Stimulated activated CD8-positive, alpha-beta memory T cell treated with anti-CD3 and anti-CD28 coated beads, Interleukin-12 subunit alpha, Interleukin-12 subunit beta, amount 100 ng/mL, for 1 hour (primary cell): ENCODE measurements around the gene PLEKHG7.

Experiments used
- DNase-seq: peaks from one replicate; pipeline ENCODE4 v3.0.0-alpha.2; 2020; ENCODE audit warnings: low read depth

The PLEKHG7 gene

DNA sequence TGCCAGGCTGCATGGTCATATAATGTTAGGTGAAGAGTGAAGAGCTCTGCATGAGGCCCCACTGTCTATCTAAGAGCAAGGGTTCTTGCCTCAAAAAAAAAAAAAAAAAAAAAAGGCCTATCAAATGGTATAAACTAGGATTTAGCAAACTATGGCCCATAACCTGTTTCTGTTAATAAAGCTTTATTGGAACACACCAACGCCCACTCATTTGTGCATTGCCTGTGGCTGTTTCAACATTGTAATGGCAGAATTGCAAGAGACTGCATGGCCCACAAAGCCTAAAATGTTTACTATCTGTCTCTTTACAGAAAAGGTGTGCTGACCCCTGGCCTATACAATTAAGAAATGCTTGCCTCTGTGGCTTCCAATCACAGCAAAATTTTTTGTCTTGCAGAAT is 12.8 kb downstream of the PLEKHG7 start:
- DNase-seq = no peak

DNA sequence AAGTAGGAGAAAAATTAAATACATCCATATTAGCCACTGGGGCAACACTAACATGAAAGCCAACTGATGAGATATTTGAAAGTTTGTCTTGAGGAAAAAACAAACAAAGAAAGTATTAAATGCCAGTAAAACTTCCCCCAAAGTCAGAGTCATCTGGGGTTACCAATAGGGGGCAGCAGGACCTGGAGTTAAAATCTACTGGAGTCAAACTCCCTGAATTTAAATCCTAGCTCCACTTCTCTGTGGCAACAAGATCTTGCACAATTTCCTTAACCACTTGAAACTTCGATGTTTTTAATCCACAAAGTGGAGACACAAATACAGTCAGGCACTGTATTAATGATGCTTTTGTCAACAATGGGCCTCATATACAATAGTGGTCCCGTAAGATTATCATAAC is 14.4 kb downstream of the PLEKHG7 start:
- DNase-seq = no peak

DNA sequence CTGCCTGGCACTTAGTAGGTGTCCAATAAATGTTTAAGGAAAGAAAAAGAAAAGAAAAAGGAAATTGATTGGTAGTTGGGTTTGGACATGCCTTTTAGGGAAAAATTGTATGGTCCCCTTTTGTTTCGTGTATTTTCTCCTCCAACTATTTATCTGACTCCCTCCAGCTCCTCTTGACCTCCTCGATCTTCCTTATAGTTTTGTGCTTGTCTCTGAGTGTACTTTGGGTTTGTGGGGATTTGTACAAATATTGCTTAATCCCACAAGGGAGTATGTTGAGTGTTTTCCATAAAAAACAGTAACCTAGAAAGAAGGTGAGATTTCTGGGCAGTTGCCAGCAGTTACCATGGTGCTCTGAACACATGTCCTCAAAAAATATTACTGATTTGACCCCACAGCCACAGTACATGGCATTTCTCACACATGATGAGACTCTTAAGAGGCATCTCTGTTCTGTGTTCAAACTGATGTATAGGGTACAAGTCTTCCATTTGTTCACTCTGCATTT is 15.7 kb downstream of the PLEKHG7 start:
- DNase-seq = no peak

DNA sequence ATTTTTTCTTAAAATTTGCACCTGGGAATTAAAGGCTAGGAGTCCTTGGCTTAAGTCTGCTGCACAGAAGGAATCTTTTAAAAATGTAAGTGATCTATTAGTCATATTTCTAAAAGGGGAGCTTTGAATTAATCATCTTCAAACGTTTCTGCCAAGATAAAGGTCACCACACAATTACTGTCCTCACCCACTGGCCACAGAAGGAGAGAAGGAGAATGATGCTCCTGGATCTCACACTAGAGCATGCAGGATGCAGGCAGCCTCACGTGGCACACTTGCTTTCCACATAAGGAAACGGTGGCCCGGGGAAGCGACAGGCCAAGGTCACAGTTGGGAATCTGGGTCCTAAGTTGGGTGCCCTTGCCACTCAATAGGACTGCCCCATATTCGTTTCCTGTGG is 16.9 kb downstream of the PLEKHG7 start:
- DNase-seq = no peak

DNA sequence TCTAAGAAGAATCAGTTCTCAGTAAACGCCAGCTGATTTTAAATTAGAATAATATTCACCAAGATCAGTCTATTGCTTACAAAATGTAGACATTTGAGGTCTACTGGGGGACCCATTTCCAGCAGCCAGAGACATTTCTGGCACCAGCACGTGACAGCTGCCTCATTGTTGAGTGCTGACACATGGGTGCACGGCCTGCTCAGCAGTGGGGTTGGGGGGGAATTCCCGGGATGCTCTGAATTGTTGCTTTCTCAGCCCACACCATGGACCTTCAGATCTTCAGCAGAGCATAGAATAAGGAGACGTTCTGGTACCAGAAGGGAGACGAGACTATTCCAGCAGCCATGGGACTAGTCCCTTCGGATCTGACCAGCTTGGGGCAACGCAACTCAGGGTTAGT is 18.3 kb downstream of the PLEKHG7 start:
- no peak for DNase-seq

GRCh38 chr12:92721656-92722055 is 18.9 kb downstream of the PLEKHG7 start:
- no peak for DNase-seq

DNA sequence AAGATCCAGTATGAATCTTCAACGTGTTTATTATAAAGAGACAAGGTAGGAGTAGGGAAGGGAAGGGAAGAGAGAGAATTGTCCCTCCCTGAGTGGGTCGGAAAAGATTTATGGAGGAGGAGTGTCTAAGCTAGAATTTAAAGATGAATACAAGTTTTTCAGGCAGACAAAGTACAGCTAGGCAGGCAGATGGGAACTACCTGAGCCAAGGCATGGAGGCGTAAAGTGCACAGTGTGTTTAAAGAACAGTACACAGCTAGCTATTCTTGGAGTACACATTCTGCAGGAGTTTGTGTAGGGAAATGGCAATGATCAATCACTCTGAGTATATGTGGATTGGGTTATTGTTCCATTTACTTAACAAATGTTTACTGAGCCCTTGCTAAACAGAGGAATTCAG is 20.1 kb downstream of the PLEKHG7 start:
- DNase-seq = no peak

DNA sequence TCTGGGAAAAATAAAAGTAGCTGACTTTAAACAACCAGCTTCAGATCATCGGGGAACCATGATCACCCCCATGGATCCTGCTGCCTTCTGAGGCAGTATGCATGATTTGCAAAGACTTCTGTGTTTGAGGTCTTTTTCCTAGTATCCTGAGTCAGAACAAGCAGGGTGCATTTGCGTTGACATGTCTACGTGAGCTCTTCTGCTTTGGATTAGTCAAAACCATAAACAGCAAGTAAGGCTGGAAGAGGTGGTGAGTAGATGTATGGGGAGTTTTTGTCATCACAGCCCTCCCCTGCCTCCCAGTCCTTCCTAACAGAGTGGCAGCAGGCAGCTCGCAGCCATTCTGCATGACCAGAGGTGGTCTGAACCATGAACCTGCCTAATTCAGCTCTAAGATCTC is 24.1 kb downstream of the PLEKHG7 start:
- no peak for DNase-seq

- DNase-seq = no peak
Observed at GRCh38 chr12:92729773-92730305, 27.1 kb downstream of the PLEKHG7 start.

- no peak for DNase-seq
Observed at GRCh38 chr12:92730758-92731157, 28.0 kb downstream of the PLEKHG7 start.

- no peak for DNase-seq
Observed at GRCh38 chr12:92732216-92732615, 29.4 kb downstream of the PLEKHG7 start.

GRCh38 chr12:92732716-92733115 is 29.9 kb downstream of the PLEKHG7 start:
- no peak for DNase-seq

DNA sequence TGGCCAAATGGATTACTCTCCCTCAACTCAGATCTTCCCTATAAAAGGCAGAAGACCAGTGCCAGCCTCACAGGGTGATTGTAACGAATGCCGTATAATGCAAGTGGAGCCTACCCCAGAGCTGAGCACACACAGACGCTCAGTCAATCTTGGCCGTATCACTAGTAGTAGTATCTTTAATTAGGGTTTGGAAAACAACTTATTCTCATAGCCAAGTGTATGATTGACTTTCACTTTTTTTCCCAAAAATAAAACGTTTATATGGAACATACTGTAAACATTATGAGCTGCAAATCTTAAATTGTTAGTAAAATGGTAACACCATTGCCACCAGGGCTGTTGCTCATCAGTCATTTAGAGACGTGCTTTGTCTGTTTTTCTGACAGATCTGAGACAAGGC is 30.4 kb downstream of the PLEKHG7 start:
- no peak for DNase-seq

- no peak for DNase-seq
Observed at GRCh38 chr12:92733661-92734060, 30.9 kb downstream of the PLEKHG7 start.

DNA sequence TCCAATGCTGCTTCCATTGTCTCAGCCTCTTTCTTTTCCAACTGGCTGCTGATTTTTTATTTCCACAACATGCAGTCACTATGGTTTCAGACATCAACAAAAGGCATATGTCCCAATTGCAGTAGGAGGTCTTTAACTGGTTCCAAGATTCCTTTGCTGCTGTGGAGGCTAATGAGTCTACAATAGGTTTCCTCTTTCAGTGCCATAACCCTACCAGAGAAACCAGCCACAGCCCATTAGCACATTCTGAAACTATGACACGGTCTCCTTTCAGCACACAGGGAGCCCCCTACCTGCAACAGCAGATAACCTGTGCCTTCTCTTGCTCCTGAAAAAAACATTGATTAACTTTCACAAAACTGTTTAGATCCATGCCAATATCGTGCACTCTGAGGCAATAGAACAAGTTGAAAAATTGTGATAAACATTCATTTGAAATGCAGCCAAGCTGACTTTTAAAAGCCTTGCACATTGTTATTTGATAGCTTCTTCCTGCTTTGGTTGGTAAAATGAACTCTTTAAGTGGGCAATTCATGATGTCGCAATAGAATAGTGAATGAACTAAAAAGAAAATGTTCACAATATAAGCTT is 32.4 kb downstream of the PLEKHG7 start:
- no peak for DNase-seq

- no peak for DNase-seq
Observed at GRCh38 chr12:92736605-92737004, 33.8 kb downstream of the PLEKHG7 start.

DNA sequence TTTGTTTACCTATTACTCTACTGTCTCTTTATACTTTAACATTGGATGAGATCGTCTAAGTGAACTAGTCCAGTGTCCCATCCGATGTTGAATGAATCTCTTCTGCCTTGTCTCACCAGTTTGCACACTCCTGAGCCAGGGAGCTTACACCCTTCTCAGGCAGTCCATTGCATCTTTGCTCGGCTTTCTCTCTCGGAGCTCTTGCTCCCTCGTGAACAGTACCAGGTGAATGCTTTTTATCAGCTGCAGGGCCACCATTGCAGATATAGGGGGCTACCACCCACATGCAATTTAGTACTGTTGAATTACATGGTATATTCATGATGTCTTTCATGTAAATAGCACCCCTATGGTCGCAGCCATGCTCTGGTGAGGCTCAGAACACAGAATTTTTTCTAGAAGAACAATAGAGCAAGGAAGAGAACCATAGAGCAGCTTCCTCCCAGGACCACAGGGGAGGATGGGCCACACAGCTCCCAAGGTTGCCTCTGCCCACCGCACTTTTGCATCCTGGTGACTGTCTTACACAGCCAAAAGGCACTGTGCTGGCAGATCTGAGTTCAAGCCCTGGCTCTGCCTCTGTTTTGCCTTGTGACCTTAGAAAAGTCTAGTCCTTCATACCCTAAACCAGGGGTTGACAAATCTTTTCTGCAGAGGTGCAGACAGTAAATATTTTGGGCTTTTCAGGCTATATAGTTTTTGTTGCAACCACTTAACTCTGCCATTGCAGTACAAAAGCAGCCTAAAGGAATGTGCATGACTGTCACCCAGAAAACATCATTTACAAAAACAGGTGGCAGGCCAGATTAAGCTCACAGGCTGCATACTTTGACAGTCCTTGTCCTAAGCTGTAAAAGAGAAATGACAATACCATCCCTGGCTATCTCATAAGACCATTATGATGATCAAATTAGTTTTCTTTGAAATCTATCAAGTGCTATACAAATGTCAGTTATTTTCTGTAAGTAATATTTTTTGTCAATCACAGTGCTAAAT is 35.4 kb downstream of the PLEKHG7 start:
- DNase-seq = no peak

- DNase-seq = no peak
Observed at GRCh38 chr12:92739113-92739512, 36.3 kb downstream of the PLEKHG7 start.

- DNase-seq = no peak
Observed at GRCh38 chr12:92740411-92740810, 37.6 kb downstream of the PLEKHG7 start.

DNA sequence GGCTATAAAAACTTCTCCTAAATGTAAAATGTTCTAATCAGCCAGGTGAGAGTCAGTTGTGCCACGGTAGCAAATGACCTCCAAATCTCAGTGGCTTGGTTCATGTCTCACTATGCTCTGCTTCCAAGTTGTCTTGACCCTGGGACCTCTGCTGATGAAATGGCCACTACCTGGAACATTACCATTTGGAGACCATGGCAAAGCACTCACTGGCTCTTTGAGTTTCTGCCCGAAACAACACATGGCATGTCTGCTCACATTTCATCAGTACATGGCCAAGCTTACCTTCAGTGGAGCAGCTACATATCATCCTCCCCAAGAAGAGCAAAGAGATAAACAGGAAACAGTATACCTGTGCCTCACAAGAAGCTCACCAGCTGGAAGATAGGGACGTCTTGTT is 40.2 kb downstream of the PLEKHG7 start:
- DNase-seq = no peak

GRCh38 chr12:92745856-92746550 is 43.2 kb downstream of the PLEKHG7 start:
- no peak for DNase-seq

GRCh38 chr12:92747151-92747550 is 44.4 kb downstream of the PLEKHG7 start:
- DNase-seq = no peak
